A673 (cell line): ENCODE results near the gene FAM13A. TPM values are rescaled to one million over a fixed set of nuclear protein-coding genes. Genes with fewer than 3 reads are reported as not detected.

Source experiments
- BruUV-seq: library from RNA; stranded (reverse); fragments of 400-500 nt; replicated peaks from 2 replicates; lab custom pipeline; 2021; lab: Mats Ljungman, UMichigan
- CTCF ChIA-PET: fragments of 300-600 bp; sonication (Branson Sonifier 250); formaldehyde crosslinking; loops from one replicate; lab custom pipeline; 2022; ENCODE audit warnings: antibody characterized with exemption; lab: Charles Lee
- POLR2A ChIA-PET: fragments of 300-600 bp; sonication (Branson Sonifier 250); formaldehyde crosslinking; loops from one replicate; lab custom pipeline; 2022; ENCODE audit warnings: antibody characterized with exemption; ENCODE audit not compliant: low non-redundant PET; lab: Charles Lee
- DNase-seq: peaks from one replicate; pipeline ENCODE4 v3.0.0-alpha.2; 2015; ENCODE audit warnings: low spot score
- H3K27ac ChIP-seq: fragments of 200-600 bp; sonication (generic); 2 replicates; pipeline ENCODE4 v1.5.1; 2016; ENCODE audit warnings: mixed run types, low read depth, mild to moderate bottlenecking, mixed read lengths, antibody characterized with exemption, low read length; ENCODE audit not compliant: poor library complexity, severe bottlenecking
- H3K27me3 ChIP-seq: fragments of 200-600 bp; sonication (generic); replicated peaks from 2 replicates; pipeline ENCODE4 v1.6.1; 2017; ENCODE audit warnings: mixed run types, low read depth, mild to moderate bottlenecking, mixed read lengths, antibody characterized with exemption, low read length; ENCODE audit not compliant: insufficient read depth, poor library complexity
- H3K36me3 ChIP-seq: fragments of 200-600 bp; sonication (generic); 2 replicates; pipeline ENCODE4 v1.6.1; 2016; ENCODE audit warnings: mixed run types, mild to moderate bottlenecking, mixed read lengths, antibody characterized with exemption, low read length; ENCODE audit not compliant: insufficient read depth, poor library complexity, severe bottlenecking
- H3K4me1 ChIP-seq: fragments of 200-600 bp; sonication (generic); 2 replicates; pipeline ENCODE4 v1.6.1; 2017; ENCODE audit warnings: mixed run types, mild to moderate bottlenecking, mixed read lengths, antibody characterized with exemption, low read length; ENCODE audit not compliant: insufficient read depth, poor library complexity, severe bottlenecking
- H3K4me3 ChIP-seq: fragments of 200-600 bp; sonication (generic); 2 replicates; pipeline ENCODE4 v1.5.1; 2016; ENCODE audit warnings: low read depth, mixed run types, mild to moderate bottlenecking, mixed read lengths, low read length; ENCODE audit not compliant: poor library complexity, severe bottlenecking
- H3K9me3 ChIP-seq: fragments of 200-600 bp; sonication (generic); 2 replicates; pipeline ENCODE4 v1.6.1; 2016; ENCODE audit warnings: mixed run types, low read depth, mild to moderate bottlenecking, mixed read lengths, antibody characterized with exemption, low read length; ENCODE audit not compliant: poor library complexity, severe bottlenecking
- EZH2 ChIP-seq: fragments of 200-600 bp; sonication (generic); IDR thresholded peaks from 2 replicates; pipeline ENCODE4 v1.6.1; 2017; ENCODE audit warnings: borderline replicate concordance, low read depth, mild to moderate bottlenecking, mixed read lengths, antibody characterized with exemption, low read length; ENCODE audit not compliant: poor library complexity, severe bottlenecking
- intact Hi-C: fragments of 100-400 bp; cut with micrococcal nuclease; formaldehyde crosslinking; loops from one replicate; pipeline ENCODE4 v1.10.0; 2022; ENCODE audit not compliant: unreplicated experiment
- total RNA-seq: library from RNA; stranded (reverse); gene quantifications from 2 replicates; pipeline ENCODE4 v1.2.3, GENCODE V29; 2021
- TF ChIP-seq, protein P1 (sequence below): fragments of 300-800, 200-600 bp; sonication (generic); conservative IDR thresholded peaks from 2 replicates; pipeline ENCODE4 v1.5.1; 2017; ENCODE audit warnings: low read depth, mild to moderate bottlenecking, antibody characterized with exemption, low read length, moderate library complexity, mixed read lengths

FAM13A gene
- total RNA-seq, 1 experiment from 2014 or later: 15.5 TPM

- H3K27ac ChIP-seq: no peak overlapping the region
- BruUV-seq: no TSS peak
- no peak overlapping the region for H3K4me3 ChIP-seq
- H3K4me1 ChIP-seq: no peaks in the 10 kb centered on the region
- intact Hi-C loops: no loop called here
- ChIA-PET POLR2A (no interaction called here), CTCF (no interaction called here)
- no peaks in the 10 kb centered on the region for H3K36me3 ChIP-seq
- H3K9me3 ChIP-seq: no peaks in the 10 kb centered on the region
- no peak for DNase-seq
- no peak for TF ChIP-seq EZH2
- TF ChIP-seq, protein P1, sequence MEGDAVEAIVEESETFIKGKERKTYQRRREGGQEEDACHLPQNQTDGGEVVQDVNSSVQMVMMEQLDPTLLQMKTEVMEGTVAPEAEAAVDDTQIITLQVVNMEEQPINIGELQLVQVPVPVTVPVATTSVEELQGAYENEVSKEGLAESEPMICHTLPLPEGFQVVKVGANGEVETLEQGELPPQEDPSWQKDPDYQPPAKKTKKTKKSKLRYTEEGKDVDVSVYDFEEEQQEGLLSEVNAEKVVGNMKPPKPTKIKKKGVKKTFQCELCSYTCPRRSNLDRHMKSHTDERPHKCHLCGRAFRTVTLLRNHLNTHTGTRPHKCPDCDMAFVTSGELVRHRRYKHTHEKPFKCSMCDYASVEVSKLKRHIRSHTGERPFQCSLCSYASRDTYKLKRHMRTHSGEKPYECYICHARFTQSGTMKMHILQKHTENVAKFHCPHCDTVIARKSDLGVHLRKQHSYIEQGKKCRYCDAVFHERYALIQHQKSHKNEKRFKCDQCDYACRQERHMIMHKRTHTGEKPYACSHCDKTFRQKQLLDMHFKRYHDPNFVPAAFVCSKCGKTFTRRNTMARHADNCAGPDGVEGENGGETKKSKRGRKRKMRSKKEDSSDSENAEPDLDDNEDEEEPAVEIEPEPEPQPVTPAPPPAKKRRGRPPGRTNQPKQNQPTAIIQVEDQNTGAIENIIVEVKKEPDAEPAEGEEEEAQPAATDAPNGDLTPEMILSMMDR: no peak
- H3K27me3 ChIP-seq: no peaks in the 10 kb centered on the region
Measured at GRCh38 chr4:88698519-88698918, 358.5 kb downstream of the FAM13A start.

GRCh38 chr4:88697588-88698329 lies 359.2 kb downstream of the FAM13A start, which contains the start of gene NAP1L5:
TSS of gene NAP1L5 (minus strand) at chr4:88697829. CDS start at chr4:88697754, 75 bp downstream.
- no peak for DNase-seq
- TF ChIP-seq EZH2: no peak
- TF ChIP-seq, protein P1: no peak
- no peaks in the 10 kb centered on the region for H3K4me1 ChIP-seq
- ChIA-PET POLR2A (no interaction called here), CTCF (no interaction called here)
- no peak within 1 kb of the TSS for H3K27ac ChIP-seq
- intact Hi-C loops: no loop called here
- H3K36me3 ChIP-seq: no peaks in the 10 kb centered on the region
- no peaks in the 10 kb centered on the region for H3K27me3 ChIP-seq
- BruUV-seq: no TSS peak
- no peaks in the 10 kb centered on the region for H3K9me3 ChIP-seq
- no peak within 1 kb of the TSS for H3K4me3 ChIP-seq

- Histone ChIP-seq H3K4me1 (no peaks in the 10 kb centered on the region), H3K27me3 (no peaks in the 10 kb centered on the region), H3K9me3 (no peaks in the 10 kb centered on the region), H3K4me3 (no peak overlapping the region), H3K27ac (no peak overlapping the region), H3K36me3 (no peaks in the 10 kb centered on the region)
- DNase-seq: no peak
- TF ChIP-seq, protein P1: no peak
- TF ChIP-seq EZH2: no peak
- CTCF ChIA-PET: no interaction called here
- BruUV-seq: no TSS peak
- intact Hi-C loops: no loop called here
- POLR2A ChIA-PET: no interaction called here
Measured at GRCh38 chr4:88697141-88697540, 359.8 kb downstream of the FAM13A start.
